Left cardiac atrium (tissue), 4 donors: Measurements from ENCODE around the gene MARCHF9. TPM values are rescaled to one million over a fixed set of nuclear protein-coding genes. Genes with fewer than 3 reads are reported as not detected.
"Not testable (repeated sequence)": the region's sequence is repeated elsewhere in the genome, so short reads cannot be mapped to it uniquely, and the experiment has no call there.

Experiments used
- ATAC-seq, 2 donors: fragments of 200-7000 bp; cut with Tn5 transposase; one replicate each; pipeline ENCODE4 v1.9.1; 2020; ENCODE audit warnings: mild to moderate bottlenecking in 2 of 2, moderate library complexity in 2 of 2
- DNase-seq: peaks from one replicate; pipeline ENCODE4 v3.0.0-alpha.2; 2020
- intact Hi-C, 2 donors: fragments of 100-400 bp; cut with DNase I; formaldehyde crosslinking; loops; one replicate each; pipeline versions ENCODE4 v1.14.1 to v1.15.1; 2022 to 2023
- long read RNA-seq: library from polyadenylated mRNA; unstranded; transcript quantifications from one replicate; pipeline ENCODE4 v2.0.0, GENCODE V29; 2021
- total RNA-seq, 2 donors: library from RNA; stranded (reverse); fragmentation: NEBNext Ultra II Directional; extraction: Animal tissue kit (Norgen Biotek cat#: 25700); gene quantifications; one replicate each; pipeline ENCODE4 v1.2.1, GENCODE V29; 2021
- donor health status: DM: no; HTN: yes; CAD: no.
- donor health status: DM: no; HTN: yes; CAD: no; lungs with severe emphysema.
- donor health status: DM: yes; HTN: yes; CAD: no.
- donor health status: Dilated cardiomyopathy.

The MARCHF9 gene
- total RNA-seq: 10 to 100 TPM; 11.7 to 15.0 TPM
- long read RNA-seq, partial matches to known transcripts: 0 of 3 reads
- long read RNA-seq, other reads (novel, unspliced or antisense): 0 of 3 reads

DNA sequence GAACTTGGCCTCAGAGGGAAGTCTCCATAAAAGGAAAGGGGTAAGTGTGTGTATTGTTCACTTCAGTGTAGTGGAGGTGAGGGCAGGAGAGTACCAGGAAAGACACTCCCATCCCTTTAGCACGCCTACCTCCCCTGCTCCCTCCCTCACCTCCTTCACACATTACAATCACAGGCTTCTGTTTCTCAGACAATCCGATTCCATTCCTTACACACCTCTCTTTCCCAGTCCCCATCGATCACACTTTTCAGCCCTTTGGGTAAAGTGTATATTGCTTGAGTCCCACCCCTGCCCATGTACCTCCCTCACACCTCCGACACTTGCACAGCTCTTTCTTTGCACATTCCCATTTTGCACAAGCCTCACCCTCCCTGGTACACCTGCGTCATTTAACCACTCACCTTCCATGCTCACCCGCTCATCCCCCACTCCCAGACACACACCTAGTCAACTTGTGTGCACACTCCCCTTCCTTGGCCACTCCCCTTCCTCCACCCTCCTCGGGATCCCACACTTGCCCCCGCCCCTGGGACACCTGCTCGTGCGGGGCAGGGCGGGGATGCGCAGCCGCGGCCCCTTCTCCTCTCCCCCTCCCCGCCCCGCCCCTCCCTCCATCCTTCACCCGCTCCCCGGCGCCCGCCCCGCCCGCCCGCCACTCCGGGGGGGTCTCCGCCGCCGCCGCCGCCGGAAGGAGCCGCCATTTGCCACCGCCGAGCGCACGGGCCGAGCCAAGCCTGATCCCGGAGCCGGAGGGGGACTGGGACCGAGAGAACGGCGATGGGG lies at the start of gene MARCHF9:
MARCHF9 (plus strand) TSS at position 693 of the 783 bp plus-strand sequence. CDS start 426 bp downstream, outside the sequence.
- peak; percentile 62 for DNase-seq
- intact Hi-C loops: no loop called here

GRCh38 chr12:57707250-57707649 lies 47.7 kb upstream of the MARCHF9 start:
- intact Hi-C loops: no loop called here
- no peak for DNase-seq
- ATAC-seq: no peak

More for the DNA sequence above, at the start of gene MARCHF9:
- ATAC-seq: peak in 1 of 2 donors; percentile 4

DNA sequence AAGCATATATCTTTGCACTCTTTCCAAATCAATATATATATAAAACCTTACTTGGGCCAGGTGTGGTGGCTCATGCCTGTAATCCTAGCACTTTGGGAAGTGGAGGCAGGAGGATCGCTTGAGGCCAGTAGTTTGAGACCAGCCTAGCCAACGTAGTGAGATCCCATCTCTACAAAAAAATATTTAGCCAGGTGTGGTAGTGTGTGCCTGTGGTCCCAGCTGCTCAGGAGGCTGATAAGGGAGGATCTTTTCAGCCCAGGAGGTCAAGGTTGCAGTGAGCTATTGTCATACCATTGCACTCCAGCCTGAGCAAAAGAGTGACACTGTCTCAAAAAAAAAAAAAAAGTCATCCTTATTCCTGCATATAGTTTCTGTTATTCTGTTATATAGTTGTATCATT lies 46.6 kb upstream of the MARCHF9 start:
- no peak for DNase-seq
- intact Hi-C loops: no loop called here
- no peak for ATAC-seq

DNA sequence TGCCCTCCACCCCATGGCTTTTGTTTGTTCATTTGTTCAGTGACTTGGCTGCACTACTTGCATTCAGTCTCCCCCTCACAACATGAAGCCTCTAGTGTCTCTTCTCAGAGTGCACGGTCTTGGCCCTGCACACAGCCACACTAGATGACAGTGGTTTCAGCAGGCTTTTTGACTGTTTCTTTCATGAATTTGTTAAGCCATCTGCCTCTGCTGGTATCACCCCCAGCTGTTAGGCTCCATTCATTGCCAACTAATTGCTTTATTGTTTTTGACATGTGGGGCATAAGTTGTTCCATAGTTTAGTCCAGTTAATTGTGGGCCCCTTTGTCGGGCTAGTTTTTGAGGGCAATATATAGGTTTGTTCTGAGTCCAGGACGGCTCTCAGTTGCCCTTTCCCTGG lies 42.2 kb upstream of the MARCHF9 start:
- ATAC-seq: no peak
- DNase-seq: no peak
- intact Hi-C loops: no loop called here

DNA sequence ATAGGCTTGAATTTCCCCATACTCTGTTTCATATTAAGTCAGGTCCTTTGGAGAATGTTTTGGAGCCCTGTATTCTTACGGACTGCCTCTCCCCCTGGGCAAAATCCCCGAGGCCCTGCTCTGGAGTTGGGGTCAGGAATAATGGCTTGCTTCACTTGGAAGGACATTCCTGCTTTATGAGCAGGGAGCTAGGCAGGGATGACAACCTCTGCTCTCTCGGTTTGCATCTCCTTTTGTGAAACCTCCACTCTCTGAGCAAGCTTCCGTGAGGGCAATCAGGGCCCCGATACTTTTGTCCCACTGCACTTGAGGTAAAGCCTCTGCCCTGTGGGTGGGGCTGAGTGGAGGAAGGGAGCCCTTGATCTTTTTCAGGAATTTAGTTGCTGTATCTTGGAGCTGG lies 41.7 kb upstream of the MARCHF9 start:
- ATAC-seq: no peak
- DNase-seq: no peak
- intact Hi-C loops: no loop called here

- DNase-seq, ATAC-seq, intact Hi-C loops: not testable (repeated sequence)
Observed at GRCh38 chr12:57715036-57715748, 39.7 kb upstream of the MARCHF9 start.

DNA sequence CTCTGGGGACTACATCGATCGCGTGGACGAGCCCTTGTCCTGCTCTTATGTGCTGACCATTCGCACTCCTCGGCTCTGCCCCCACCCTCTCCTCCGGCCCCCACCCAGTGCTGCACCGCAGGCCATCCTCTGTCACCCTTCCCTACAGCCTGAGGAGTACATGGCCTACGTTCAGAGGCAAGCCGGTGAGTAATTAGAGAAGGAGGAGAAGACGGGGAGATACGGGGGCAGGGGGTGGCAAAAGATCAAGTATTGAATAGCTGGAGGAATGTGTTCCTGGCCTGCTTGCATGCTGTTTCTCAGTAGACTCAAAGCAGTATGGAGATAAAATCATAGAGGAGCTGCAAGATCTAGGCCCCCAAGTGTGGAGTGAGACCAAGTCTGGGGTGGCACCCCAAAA lies 39.1 kb upstream of the MARCHF9 start:
- intact Hi-C loops: no loop called here
- no peak for ATAC-seq
- DNase-seq: no peak

DNA sequence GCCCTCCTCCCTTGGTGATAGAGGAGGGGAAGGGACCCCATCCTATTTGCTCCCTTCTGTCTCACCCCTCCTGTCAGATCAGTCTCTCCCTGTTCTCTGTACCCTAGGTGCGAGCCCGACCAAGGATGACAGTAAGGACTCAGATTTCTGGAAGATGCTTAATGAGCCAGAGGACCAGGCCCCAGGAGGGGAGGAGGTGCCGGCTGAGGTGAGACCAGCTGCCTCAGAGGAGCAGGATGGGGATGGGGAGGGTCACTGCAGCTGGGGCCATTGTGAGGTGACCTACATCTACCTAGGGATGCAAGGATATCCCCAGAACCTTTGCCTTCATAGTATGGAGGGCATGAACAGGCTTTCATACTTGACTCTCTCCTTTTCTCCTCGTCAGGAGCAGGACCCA lies 38.6 kb upstream of the MARCHF9 start:
- no peak for DNase-seq
- intact Hi-C loops: no loop called here
- no peak for ATAC-seq

GRCh38 chr12:57717131-57717530 lies 37.8 kb upstream of the MARCHF9 start:
- intact Hi-C loops: no loop called here
- DNase-seq (no peak), ATAC-seq (no peak)

GRCh38 chr12:57717846-57718640 lies 36.9 kb upstream of the MARCHF9 start:
- no peak for ATAC-seq
- no peak for DNase-seq
- intact Hi-C loops: no loop called here

DNA sequence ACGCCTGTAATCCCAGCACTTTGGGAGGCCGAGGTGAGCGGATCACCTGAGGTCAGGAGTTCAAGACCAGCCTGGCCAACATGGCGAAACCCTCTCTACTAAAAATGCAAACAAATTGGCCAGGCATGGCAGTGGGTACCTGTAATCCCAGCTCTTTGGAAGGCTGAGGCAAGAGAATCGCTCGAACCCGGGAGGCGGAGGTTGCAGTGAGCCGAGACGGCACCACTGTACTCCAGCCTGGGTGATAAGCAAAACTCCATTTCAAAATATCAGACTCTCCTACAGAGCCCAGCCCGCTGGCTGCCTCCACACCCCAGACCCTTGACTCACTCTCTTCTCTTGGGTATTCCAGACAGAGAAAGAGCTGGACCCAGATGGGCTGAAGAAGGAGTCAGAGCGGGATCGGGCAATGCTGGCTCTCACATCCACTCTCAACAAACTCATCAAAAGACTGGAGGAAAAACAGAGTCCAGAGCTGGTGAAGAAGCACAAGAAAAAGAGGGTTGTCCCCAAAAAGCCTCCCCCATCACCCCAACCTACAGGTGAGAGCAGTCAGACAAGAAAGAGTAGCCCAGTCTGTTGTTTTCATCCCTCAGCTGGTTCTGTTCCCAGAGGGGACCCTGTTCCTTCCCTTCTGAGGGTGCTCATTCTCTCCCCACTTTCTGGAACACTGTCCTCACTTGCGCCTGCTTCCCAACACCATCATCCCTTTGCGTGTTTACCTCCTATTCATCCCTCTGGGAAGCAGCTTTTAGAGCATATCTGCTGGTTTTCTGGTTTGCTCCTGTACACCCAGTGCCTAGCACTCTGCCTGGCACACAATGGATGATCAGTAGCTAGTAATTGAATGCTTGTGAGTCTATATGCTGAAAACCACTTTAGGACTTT lies 36.0 kb upstream of the MARCHF9 start:
- intact Hi-C loops: no loop called here
- DNase-seq (no peak), ATAC-seq (no peak)

- intact Hi-C loops: no loop called here
- DNase-seq: no peak
- no peak for ATAC-seq
Observed at GRCh38 chr12:57719777-57720605, 34.9 kb upstream of the MARCHF9 start.

DNA sequence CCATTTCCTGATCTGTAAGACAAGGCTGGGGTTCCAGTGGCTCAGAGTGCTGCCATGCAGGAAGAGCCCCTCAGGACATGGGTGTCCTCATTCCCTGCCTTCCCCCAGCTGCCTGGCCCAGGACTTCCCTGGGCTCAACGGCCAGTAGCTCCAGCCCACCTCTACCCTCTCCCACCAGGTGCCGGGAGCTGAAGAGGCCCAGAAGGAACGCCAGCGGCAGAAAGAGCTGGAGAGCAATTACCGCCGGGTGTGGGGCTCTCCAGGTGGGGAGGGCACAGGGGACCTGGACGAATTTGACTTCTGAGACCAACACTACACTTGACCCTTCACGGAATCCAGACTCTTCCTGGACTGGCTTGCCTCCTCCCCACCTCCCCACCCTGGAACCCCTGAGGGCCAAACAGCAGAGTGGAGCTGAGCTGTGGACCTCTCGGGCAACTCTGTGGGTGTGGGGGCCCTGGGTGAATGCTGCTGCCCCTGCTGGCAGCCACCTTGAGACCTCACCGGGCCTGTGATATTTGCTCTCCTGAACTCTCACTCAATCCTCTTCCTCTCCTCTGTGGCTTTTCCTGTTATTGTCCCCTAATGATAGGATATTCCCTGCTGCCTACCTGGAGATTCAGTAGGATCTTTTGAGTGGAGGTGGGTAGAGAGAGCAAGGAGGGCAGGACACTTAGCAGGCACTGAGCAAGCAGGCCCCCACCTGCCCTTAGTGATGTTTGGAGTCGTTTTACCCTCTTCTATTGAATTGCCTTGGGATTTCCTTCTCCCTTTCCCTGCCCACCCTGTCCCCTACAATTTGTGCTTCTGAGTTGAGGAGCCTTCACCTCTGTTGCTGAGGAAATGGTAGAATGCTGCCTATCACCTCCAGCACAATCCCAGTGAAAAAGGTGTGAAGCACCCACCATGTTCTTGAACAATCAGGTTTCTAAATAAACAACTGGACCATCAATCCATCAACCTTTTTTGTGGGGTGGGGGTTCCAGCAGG lies 34.0 kb upstream of the MARCHF9 start:
- DNase-seq (no peak), ATAC-seq (no peak)
- intact Hi-C loops: no loop called here

- intact Hi-C loops, DNase-seq, ATAC-seq: not testable (repeated sequence)
Observed at GRCh38 chr12:57721846-57722608, 32.9 kb upstream of the MARCHF9 start.

- no peak for ATAC-seq
- intact Hi-C loops: no loop called here
- DNase-seq: no peak
Observed at GRCh38 chr12:57722716-57723629, 31.9 kb upstream of the MARCHF9 start.
